Raji (cell line): ENCODE results near the gene RPP14.
A peak's percentile ranks its signal among the peaks of the same experiment; 100 is the strongest.

Experiments
- POLR2A ChIP-seq: IDR thresholded peaks from 2 replicates; pipeline ENCODE4 v1.6.1; 2011; ENCODE audit warnings: low read depth, low read length, control low read depth; ENCODE audit not compliant: insufficient read depth

RPP14 gene

DNA sequence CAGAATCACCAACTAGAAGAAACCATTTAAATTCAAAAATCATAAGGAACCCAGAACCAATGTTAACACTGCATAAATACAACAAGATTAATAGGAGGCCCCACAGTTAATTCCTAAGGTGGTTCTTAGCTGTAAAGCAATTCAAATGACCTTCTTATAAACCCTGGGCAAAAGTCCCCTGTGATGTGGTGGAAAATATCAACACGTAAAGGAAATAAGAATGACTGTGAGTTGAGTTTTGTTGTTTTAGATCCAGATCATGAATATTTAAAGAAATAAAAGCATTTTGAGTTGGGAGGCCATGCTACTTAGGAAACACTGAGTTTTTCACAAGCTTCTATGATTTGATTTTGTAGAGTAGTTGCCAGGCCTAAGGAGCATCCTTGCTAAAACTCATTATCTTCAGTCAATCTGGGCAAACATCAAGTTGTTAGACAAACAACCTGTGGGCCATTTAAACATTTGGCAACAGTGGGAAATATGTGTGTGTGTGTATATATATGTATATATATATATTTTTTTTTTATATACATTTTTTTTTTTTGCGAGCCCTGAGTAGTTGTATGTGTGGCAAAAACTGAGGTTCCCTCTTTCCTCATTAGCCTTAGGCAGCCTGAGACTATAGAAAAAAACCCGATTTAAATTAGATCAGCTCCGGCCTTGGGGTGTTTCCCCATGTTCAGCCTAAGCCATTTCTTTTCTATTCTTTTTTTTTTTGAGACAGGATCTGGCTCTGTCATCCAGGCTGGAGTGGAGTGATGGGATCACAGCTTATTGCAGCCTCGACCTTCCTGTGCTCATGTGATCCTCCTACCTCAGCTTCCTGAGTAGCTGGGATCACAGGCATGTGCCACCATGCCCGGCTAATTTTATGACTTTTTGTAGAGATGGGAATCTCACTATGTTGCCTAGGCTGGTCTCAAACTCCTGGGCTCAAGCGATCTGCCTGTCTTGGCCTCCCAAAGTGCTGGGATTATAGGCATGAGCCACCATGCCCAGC lies 18.6 kb downstream of the RPP14 start:
- TF ChIP-seq POLR2A: no peak

DNA sequence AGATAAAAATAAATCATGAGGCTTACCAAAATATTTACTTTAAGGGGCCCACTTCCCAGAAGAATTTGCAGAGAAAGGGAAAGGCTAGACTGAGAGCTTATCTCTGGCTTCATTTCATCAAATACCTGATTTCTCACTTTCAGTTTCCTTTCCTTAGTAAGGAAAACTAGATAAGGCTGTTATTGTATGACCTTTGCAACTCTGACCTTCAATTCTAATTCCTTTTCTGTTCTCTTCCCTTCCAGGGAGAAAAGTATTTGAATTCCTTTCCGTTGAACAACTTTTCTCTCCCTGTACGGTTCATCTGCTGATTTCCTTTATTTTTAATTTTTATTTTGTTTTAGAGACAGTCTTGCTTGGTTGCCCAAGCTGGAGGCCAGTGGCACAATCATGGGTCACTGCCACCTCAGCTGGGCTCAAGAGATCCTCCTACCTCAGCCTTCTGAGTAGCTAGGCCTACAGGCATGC lies 19.5 kb downstream of the RPP14 start:
- no peak for TF ChIP-seq POLR2A

DNA sequence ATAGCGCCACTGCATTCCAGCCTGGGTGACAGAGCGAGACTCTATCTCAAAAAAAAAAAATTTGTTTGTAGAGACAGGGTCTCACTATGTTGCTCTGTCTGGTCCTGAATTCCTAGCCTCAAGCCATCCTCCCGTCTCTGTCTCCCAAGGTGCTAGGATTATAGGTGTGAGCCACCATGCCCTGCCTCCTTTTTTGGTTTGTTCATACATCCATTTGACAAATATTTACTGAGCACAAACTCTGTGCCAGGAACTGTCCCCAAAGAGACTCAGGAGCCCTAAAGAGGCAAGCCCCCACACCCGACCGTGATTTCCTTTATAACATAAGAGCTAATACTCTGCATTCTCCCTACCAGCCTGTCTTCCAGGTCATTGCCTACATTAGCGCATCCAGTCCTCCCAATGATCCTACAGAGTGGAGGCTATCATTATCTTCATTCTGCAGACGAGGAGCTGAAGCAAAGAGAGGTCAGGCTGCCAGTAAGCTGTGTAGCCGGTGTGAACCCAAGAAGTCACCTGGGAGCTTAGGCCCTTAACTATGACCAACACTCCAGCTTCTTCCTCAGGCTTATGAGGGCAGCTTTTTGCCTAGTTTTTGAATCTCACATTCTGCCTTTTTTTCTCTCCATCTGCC lies 20.3 kb downstream of the RPP14 start:
- no peak for TF ChIP-seq POLR2A

DNA sequence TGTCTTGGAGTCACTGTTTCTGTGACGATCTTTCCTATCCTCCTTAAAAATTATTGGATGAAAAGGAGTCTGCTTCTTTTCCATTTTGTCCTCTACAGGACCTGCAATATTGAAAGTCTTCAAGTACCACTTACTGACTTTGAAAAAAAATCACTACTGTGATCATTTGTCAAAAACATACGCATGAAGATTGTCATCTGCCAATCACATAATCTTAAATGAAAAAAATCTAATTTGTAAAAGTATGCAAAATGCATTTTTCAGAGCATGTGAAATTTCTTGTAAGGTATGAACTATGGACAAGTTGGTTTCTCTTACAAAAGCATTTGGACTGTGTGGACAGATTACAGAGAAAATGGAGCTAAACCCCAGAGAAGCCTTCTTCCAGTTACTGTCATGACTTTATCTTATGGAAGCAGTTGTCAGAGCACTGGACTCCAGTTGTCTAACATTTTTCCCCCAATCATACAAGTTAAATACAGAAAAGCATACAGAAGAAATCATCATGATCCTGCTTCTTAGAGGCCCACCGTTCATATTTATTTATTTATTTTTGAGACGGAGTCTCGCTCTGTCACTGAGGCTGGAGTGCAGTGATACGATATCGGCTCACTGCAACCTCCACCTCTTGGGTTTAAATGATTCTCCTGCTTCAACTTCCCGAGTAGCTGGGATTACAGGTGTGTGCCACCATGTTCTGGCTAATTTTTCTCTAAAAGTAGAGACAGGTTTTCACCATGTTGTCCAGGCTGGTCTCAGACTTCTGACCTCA lies 23.3 kb downstream of the RPP14 start:
- no peak for TF ChIP-seq POLR2A

DNA sequence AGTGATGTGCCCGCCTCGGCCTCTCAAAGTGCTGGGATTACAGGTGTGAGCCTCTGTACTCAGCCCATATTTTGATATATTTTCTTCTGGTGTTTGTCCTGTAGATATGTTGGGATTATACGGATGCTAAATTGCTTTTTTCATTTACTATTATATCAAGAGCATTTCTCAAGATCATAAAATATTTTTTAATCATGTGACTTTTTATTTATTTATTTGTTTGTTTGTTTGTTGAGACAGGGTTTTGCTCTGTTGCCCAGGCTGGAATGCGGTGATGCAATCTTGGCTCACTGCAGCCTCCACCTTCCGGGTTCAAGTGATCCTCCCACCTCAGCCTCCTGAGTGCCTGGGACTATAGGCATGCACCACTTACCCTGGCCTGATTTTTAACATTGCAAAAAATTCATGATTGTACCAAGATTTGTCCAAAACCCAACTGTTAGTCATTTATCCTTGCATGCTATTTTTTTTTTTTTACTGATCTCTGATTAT lies 23.9 kb downstream of the RPP14 start:
- no peak for TF ChIP-seq POLR2A

DNA sequence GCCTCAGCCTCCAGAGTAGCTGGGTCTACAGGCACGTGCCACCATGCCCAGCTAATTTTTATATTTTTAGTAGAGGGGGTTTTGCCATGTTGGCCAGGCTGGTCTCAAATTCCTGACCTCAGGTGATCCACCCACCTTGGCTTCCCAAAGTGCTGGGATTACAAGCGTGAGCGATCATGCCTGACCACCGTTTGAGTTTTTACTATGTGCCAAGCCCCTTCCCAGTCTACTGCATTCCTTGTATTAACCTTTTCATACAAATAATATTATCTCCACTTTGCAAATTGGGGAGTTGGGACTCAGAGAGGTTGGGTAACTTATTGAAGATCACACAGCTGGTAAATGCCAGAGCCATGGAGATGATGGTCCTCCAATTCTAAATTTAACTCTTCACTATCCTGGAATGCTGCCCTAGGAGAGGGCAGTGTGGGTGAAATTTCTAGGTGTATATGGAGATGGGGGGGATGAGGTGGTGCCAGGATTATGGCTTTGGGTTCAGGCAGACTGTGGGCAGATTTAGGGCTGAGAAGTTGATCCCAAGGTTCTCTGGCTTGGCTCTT lies 25.6 kb downstream of the RPP14 start:
- no peak for TF ChIP-seq POLR2A

DNA sequence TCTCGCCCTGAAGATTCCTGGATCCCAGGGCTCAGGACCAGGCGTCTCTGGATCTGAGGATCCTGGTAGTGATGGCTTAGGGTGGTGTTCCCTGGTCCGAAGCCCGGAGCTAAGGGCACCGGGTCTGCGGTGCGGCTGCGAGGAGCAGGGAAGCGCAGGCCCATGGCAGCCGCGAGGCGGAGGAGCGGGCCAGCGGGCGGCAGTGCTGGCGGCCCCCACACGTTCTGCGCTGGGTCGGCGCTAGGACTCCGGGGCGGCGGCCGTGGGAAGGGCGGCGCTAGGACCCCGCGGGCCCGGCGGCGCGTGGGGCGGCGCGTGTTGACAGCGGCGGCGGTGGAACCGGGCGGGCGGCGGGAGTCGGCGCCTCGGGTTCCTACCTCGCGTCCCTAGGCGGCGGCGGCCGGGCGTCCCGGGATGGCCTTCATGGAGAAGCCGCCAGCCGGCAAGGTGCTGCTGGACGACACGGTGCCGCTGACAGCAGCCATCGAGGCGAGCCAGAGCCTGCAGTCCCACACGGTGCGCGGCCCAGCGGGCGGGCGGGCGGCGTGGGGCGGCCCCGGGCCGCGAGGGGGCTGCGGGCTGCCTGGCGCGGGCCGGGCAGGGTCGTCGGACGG lies 26.6 kb downstream of the RPP14 start, which contains the start of gene PXK:
TSS of gene PXK (plus strand) at position 318 of the 614 bp plus-strand sequence. CDS start at position 415, 97 bp downstream.
- TF ChIP-seq POLR2A: peak; percentile 52

DNA sequence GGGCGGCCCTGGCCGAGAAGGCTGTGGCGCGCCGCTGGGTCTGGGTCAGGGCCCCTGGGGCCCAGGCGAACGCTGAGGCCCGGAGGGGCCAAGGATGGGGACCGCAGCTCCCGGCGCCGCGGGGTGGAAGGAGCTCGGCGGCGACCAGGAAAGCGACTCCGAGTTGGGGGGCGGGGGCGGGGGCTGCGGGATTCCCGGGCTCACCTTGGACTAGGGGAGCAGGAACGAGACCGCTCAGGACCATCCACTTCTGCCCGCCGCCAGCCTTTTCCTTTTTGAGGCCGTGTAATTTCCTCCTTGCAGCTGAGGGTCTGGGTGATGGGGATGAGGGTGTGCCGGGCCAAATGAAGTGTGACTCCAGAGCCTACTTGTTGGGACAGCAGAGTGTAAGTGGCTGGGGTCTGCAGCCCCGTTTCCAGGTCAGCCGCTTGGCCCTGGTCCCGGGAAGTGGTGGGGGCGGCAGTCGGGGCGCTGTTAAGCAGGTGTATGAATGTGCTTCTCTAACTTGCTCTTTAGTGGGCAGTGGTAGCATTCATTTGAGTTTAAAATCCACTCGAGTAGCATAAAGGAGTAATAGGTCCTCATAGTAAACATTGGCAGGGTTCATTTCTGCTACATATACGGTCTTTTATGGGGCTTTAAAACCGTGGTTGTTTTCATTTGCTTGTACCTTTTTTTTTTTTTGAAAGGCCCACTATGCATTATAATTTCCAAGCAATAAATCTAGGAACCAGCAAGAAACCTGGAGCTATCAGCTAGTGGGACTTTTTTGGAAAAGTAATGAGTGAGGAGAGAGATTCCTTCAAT lies 27.4 kb downstream of the RPP14 start:
- peak; percentile 36; the same call in 1 of the 2 replicates for TF ChIP-seq POLR2A

DNA sequence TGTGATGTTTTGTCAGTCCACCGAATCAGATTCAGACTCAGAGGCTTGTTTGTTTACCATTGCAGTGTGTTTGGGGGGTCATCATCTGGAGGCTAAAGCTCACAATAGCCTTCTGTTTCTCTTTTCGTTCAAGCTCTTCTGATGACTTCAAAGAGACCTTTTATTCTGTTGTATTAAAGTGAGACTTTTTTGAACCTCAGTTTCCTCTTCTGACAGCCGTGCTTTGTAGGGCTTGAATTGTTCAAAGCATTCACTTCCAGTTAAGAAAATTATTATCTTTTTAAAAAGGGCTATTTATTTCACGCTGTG lies 27.9 kb downstream of the RPP14 start:
- no peak for TF ChIP-seq POLR2A

DNA sequence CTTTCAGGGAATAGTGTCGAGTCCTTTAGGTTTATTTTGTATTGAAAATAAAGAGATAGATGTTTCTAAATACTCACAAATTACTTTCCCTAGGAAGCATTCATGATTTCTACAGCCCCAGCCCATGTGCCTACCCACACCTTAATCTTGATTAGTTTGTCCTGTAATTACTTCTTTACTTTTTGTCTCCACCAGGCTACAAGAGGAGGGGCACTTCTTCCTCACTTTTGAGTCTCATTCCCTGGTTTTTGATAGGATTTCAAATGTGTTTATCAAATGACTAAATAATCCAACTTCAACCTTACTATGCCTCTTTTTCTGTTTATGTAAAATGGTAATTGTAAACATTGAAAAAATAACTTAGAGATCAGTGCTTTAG lies 28.4 kb downstream of the RPP14 start:
- TF ChIP-seq POLR2A: no peak

DNA sequence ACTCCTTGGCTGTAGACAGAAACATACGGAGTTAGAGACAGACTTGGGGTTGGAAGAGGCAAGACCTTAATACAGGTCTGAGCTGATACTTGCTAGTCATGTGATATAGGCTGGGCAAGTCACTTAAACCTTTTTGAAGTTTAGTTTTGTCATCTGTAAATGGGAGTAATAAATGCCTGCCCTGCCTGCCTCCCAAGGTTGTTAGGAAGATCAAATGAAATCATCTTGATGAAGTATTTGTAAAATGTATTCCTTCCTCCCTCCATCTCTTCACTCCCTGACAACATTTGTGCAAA lies 29.6 kb downstream of the RPP14 start:
- TF ChIP-seq POLR2A: no peak

DNA sequence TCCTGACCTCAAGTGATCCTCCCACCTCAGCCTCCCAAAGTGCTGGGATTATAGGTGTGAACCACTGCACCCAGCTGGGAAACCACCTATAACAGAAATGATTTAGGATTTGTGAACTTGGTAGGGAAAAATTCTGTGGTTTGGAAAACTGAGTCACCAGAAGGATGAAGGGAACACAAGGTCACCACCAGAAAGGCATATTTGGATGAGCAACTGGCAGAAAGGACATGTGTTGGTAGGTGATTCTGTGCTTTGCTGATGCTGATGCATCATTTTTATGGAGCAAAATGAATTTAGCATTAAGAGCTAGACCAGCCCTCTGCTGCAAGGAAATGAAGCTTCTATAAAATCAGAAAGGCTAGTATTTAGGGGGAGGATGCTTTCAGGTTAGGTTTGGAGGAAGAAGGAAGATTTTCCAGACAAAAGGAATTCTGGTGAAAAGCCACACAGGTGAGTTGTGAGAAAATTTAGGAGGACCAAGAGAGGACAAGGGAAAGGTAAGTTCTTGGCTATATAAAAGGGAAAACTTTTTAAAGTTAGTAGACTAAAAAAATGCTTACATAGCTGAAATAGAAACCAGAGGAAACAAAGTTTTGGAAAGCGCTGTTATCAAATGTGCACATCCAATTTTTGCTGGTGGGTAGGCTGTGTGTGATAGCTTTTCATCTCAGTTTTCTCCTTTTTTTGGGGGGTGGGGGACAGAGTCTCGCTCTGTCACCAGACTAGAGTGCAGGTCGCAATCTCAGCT lies 30.3 kb downstream of the RPP14 start:
- no peak for TF ChIP-seq POLR2A

DNA sequence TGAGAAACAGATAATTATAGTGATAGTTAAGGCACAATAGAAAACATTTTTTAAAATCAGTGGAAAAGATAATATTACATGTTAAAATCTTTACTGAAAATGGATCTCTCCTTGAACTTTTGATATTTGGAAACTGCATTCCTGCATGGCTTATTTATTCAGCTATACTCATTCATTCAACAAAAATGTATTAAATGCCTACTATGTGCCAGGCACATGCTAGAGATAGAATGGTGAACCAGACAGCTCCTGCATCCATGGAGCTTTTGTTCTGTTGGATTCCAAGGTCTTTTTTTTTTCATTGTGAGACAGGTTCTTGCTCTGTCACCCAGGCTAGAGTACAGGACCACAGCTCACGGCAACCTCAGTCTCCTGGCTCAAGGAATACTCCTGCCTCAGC lies 31.1 kb downstream of the RPP14 start:
- TF ChIP-seq POLR2A: no peak

DNA sequence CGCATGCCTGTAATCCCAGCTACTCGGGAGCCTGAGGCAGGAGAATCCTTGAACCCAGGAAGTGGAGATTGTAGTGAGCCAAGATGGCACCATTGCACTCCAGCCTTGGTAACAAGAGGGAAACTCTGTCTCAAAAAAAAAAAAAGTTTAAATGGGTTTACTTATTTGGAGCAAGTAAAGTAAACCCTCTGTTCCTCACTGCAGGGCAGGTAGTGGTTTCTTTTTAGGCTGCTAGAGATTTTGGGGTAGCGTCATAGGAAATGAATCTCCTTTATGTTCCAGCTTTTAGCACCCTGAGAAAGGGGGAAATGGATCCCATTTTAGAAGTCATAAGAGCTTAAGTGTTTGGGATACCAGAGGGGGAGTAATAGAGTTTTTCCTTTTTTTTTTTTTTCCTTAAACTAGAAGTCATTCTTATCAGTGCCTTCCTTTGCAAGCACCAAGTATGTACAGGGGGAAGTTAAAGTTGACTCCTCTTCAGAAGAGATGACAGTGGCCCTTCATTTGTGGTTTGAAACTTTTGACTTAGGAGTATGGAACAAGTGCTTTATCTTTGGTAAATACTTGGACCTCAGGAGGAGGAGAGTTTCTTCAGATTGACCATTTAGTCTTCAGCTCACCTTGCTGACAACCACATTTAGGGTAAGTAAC lies 34.7 kb downstream of the RPP14 start:
- TF ChIP-seq POLR2A: no peak
